GM19099 (cell line): ENCODE results near the gene STK24.

Source experiments
- POLR2A ChIP-seq: IDR thresholded peaks from 3 replicates; pipeline ENCODE4 v1.6.1; 2011; ENCODE audit warnings: low read depth; ENCODE audit not compliant: insufficient read length; ENCODE audit errors: extremely low read depth

The STK24 gene

DNA sequence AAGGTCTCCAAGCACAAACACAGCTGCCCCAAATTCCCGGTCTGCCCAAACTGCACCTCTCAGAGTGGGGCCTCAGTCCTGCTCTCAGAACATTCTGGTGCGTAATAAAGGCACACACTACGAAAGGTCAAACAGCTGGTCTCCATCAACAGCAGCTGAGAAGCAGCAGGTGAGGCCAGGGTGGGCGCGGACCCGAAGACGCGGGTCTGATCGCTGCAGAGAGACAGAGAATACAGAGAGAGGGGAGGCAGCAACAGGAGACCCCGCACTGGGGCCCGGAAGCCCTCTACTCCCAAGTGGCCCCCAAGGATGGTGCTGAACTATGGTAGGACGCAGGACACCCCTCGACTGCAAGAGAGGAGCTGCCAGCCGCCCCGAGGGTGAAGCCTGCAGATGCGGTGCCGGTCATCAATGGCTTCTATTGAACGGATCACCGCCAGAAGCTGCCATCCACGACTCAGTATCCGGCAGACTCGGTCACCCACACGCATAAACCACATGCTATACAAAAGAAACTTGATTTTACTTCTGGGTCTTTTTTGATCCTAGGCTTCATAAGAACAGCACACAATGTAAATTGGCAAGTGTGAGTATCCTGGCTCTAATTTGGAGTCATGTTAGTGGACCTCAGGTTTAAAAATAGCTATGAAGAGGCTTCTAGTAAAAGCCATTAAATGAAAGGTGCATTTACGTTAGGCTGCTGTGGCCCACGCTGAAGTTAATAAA lies 33.4 kb downstream of the STK24 start:
- TF ChIP-seq POLR2A = no peak

DNA sequence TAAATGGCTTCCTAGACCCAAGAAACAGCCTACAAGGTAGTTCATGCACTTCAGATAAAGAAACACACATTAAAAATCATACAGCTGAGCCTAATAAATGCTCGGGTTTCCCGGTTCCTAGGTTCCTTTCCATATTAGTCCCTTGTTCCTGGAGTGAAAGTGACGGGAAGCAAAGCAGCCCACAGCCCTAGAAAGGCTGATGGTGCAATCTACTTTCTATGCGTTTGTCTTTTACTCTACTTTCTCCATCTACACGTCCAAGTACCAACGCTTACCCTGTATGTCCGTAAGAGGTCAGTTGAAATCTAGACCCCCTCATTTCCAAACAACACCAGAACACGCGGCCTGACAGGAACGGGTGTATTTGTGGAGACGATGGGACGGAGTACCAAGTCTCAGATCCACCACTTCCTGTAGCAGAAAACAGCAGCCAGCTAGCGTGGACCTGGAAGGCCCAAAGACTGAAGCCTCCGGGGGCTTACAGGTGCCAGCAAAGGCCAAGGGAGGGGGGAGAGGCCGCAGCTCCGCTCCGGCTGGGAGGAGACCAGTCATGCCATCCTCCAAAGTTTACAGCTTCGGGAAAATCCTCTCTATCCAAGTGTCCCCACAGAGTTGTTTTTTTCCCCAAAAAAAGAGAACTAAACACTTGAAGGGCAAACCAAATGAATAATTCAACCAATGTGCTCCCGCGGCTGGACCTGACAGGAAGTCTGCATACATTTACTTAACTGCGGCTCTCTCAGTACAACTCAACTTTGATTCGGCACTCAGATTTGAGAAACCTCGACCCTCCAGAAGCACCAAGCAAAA lies 34.1 kb downstream of the STK24 start:
- no peak for TF ChIP-seq POLR2A

DNA sequence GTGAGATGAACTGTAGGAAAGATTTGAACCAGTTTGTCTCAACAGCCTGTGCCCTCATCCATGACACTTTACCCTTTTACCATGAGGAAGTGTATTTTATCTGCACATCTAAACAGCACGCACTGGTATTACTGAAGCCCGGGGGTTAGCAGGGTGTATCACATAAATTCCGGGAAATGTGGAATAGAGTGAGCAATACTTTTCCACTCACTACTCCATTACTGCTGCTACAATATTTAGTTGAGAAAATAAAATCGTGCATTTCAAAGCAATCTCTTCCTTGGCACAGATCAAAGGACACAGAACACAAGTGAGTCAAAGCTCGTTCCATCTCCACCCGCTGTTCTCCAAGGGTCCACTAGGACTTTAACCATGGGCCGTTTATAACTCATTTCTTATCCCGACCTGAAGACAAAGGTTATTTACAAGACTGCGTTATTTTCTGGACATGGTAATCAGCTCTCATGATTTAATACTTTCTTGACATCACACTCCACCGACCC lies 35.2 kb downstream of the STK24 start:
- TF ChIP-seq POLR2A = no peak

DNA sequence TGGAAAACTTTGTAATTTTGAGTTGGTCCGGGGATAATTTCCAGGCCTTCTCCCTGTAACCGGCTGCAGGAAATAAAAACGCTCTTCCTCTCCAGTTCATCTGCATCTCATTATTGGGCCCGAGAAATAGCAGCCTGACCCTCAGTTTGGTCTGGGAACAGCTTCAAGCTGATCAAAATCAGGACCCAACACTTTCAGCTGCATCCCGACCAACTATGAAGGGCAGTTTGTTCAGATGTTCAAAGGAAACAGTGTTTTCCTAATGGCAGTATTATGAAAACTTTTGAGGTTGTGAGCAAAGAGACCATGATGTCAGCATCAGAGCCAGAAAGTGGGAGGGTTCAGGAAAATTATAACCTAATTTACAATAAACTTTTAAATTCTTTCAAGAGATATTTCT lies 35.7 kb downstream of the STK24 start:
- no peak for TF ChIP-seq POLR2A

DNA sequence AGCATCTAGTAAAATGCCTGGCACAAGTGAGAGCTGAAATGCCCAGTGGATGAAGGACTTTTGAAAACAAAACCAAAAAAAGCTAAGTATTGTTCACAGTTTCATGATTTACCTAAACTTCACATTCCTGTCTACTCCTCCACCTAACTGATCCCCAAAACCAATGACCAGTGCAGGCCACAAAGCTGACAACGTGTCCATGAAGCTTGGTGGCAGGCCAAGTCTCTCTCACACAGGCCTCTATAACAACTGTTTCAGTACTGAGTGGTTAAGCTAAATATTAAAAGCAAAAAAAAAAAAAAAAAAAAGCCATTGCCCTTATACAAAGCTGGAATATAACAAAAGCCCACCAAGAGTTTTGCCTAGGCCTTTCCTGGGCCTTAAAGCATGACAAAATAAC lies 36.4 kb downstream of the STK24 start:
- no peak for TF ChIP-seq POLR2A

DNA sequence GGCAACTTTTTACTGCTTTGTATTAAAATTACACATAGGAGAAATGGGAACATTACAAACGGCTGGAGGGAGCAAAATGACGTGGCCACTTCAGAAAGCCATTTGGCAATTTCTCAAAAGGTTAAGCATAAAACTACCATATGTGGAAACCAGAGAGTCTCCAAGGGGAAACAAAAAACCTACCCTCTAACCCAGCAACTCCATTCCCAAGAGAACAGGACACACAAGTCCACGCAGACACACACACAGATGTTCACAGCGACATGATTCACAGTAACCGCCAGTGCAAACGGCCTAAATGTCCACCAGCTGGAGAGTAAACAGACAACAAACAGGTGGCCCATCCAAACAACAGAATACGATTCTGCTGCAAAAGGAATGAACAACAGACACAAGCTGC lies 37.2 kb downstream of the STK24 start:
- no peak for TF ChIP-seq POLR2A

DNA sequence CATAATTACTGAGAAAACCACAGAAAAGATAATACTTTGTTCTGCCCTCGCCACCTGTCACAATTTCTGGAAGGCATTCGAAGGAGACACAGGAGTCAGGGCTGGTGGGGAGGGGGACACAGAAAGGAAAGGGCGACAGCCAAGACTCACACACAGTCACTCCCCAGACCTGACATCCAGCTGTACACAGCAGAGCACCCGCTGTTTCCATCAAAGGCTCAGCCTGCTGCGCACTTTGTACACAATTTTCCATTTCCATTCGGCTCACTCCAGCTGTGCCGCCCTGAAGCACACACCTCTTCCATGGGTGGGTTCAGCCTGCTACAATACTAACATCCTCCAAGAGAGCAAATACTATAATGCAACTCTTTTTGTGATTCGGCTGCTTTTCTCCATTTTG lies 38.0 kb downstream of the STK24 start:
- TF ChIP-seq POLR2A = no peak

DNA sequence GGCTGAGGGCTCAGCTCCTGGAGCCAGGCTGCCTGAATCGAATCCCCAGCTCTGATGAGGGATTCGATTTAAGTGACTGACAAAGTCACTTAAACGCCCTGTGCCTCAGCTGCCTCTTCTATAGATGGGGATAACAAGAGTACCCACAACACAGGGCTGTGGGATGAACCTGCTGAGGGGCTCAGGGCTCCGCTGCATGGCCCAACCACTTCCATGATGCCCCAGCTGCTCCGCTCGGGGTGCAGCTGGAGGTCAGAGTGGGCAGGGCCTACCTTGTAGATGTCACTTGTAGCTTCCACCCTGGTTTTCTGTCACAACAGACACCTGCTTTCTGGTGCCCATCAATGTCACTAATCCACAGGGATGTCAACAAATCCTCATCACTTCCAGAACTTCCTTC lies 39.2 kb downstream of the STK24 start:
- no peak for TF ChIP-seq POLR2A

DNA sequence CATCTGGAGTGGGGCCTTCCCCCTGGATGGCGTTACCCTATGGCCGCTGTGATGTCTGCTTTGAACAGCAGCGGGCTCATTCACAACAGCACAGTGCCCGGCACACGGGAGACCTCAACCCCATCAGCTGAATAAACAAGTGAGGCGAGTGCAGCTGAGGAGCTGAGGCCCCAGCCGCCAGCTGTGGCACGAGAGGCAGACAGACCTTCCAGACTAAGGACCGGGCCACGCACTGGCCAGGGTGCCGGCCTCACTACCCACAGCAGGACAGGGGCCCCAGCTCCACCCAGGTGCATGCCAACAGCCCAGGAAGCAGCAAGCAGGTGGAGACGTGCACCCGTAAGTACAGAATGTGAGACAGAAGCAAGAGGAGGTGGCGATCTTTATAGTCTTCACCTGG lies 39.6 kb downstream of the STK24 start:
- TF ChIP-seq POLR2A = no peak

DNA sequence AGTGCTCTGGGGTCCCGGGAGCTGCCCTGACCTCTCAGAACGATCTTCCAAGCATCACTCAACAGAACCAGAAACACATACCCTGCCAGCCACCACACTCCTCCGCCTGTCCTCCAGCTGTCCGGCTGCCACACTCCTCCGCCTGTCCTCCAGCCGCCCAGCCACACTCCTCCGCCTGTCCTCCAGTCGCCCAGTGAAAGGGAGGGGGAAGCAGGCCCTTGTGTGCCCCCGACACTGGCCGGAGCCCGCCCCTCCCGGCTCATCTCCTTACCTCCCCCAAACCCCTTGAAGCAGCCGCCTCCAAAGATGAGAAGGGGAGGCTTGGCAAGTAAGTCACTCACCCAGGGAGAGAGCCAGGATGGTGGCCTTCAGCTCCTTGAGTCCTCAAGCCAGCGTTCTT lies 40.2 kb downstream of the STK24 start:
- no peak for TF ChIP-seq POLR2A

DNA sequence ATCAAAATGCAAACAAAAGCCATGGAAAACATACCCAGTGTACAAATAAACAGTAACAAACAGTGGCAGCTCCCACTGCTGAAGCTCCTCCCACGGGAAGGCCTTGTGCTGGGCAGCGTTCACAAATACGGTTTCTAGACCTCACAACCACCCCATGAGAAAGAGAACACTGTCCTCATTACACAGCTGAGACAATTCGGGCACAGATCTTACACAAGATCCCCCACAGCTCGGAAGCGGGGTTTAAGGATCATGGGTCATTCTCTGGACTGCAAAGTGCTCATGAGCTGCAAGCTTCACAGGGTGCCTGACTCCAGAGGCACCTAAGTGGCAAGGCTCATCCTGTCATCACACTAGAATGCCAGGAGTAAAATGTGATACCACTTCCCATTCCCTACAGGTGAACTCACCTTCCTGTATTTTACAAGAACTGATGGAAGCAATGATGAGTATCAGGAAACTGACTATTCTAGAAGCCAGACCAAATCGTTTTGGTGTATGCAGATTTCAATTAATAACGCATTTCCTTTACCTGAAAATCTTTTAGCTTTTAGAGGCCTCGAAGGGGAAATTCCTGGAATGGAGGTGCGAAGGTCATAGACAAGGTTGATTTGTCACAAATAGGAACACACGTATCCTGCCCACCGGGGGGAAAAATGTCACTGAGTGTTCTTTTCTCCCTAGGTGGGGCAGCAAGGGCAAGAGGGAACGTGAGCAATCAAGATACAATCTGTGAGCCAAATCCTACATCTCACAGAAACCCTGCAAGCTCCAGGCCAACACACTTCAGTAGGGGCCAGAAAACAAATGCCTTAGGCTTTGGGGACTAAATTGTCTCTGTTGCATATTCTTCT lies 41.2 kb downstream of the STK24 start:
- TF ChIP-seq POLR2A = no peak

DNA sequence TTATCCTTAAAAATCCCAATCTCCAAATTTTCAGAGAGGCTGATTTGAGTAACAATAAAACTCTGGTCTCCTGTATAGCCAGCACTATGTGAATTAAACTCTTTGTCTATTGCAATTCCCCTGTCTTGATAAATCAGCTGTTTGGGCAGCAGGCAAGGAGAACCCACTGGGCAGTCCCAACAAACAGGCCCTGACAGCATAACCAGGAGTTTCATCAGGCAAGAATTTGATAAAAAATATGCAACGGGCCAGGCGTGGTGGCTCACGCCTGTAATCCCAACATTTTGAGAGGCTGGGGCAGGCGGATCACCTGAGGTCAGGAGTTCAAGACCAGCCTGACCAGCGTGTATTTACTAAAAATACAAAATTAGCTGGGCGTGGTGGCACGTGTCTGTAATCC lies 42.1 kb downstream of the STK24 start:
- no peak for TF ChIP-seq POLR2A

DNA sequence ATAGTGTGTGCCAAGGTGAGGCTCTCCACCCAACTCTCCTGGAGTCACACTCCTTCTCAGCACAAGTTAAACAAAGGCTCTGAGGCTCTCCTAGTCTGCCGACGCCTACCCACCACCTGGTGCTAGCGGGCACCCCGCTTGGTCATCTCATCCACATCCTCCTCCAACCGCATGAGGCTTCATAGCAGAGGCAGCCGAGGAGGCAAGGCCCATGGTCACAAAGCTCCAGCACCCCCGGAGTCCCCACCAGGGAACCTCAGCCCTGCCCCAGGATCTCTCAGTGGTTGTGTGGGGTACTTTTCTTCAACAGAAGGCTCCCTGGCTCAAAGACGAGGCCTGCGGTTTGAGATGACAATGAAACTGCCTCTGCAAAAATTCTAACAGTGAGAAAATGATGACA lies 43.0 kb downstream of the STK24 start:
- TF ChIP-seq POLR2A = no peak

DNA sequence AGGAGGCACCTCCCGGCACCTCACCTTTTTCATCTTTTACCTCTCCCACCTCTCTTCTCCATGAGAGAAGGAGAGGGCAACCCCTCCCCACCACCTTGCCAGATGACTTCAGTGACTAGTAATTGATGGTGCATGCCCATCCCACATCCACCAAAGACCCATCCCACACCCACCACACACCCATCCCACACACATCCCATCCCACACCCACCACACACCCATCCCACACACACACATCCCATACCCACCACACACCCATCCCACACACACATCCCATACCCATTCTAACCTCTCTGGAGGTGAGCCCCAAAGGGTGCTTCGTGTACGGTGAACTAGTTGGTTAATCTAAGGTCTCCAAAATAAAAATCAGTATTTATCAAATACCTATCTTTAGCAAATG lies 44.7 kb downstream of the STK24 start:
- TF ChIP-seq POLR2A = no peak

DNA sequence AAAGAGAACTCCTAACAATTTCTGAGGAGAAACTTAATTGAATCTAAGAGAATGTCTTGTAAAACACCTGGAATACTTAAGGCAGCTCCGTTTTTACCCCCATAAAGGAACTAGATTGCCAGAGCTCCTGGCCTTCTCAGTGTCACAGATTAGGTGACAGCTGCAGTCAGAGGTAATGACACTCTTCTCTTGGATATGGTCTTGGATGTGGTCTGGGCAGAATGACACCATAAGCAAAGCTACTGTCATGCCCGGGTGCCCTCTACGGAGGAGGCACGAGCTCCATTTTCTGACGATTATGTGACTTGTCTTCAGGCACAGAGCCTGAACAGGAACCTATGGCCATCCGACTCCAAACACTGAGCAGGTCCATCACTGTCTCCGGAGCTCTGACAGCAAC lies 46.7 kb downstream of the STK24 start:
- TF ChIP-seq POLR2A = no peak
